Measurements from ENCODE around the gene MAGEA4. TPM values are rescaled to one million over a fixed set of nuclear protein-coding genes. Genes with fewer than 3 reads are reported as not detected.

MAGEA4 gene
- total RNA-seq, 6 experiments from 2014 or later = not detected

GRCh38 chrX:151889421-151889820 is 23.3 kb upstream of the MAGEA4 start:
- Histone ChIP-seq H3K27me3 (no peaks in the 10 kb centered on the region), H3K27ac (no peak overlapping the region), H3K36me3 (no peaks in the 10 kb centered on the region), H3K4me3 (no peak overlapping the region), H3K4me1 (no peaks in the 10 kb centered on the region), H3K9me3 (no peaks in the 10 kb centered on the region)
- DNase-seq (no peak), ATAC-seq (no peak)
- no CpG with 5 or more reads among the region's 2 CpGs for WGBS (ENCODE audit: insufficient coverage, low coverage, low lambda C conversion rate, missing lambda C conversion rate)
- no peak for TF ChIP-seq POLR2A (IDR thresholded peaks at IDR 0.05)
- TF ChIP-seq CTCF (IDR thresholded peaks at IDR 0.05) = no peak
- intact Hi-C loops (cut with DNase I) = no loop called here

GRCh38 chrX:151896734-151897474 is 15.8 kb upstream of the MAGEA4 start:
- intact Hi-C loops (cut with DNase I) = no loop called here
- WGBS (ENCODE audit: insufficient coverage, low coverage, low lambda C conversion rate, missing lambda C conversion rate) = 39% methylated on average over 5 of the region's 5 CpGs
- TF ChIP-seq POLR2A (IDR thresholded peaks at IDR 0.05) (no peak), CTCF (IDR thresholded peaks at IDR 0.05) (no peak)
- Histone ChIP-seq H3K36me3 (no peaks in the 10 kb centered on the region), H3K27me3 (no peaks in the 10 kb centered on the region), H3K9me3 (no peaks in the 10 kb centered on the region), H3K4me1 (no peaks in the 10 kb centered on the region), H3K27ac (no peak overlapping the region), H3K4me3 (no peak overlapping the region)
- ATAC-seq (no peak), DNase-seq (no peak)

- Histone ChIP-seq H3K36me3 (no peaks in the 10 kb centered on the region), H3K4me1 (no peaks in the 10 kb centered on the region), H3K27ac (no peak overlapping the region), H3K9me3 (no peaks in the 10 kb centered on the region), H3K4me3 (no peak overlapping the region), H3K27me3 (no peaks in the 10 kb centered on the region)
- intact Hi-C loops (cut with DNase I) = no loop called here
- DNase-seq = no peak
- WGBS (ENCODE audit: insufficient coverage, low coverage, low lambda C conversion rate, missing lambda C conversion rate) = 79% methylated on average over 2 of the region's 2 CpGs
- TF ChIP-seq POLR2A (IDR thresholded peaks at IDR 0.05) (no peak), CTCF (IDR thresholded peaks at IDR 0.05) (no peak)
- no peak for ATAC-seq
Measured at GRCh38 chrX:151899622-151900021, 13.1 kb upstream of the MAGEA4 start.

GRCh38 chrX:151901826-151902225 is 10.9 kb upstream of the MAGEA4 start:
- H3K9me3 ChIP-seq = no peaks in the 10 kb centered on the region
- H3K27ac ChIP-seq = no peak overlapping the region
- WGBS (ENCODE audit: insufficient coverage, low coverage, low lambda C conversion rate, missing lambda C conversion rate) = 50% methylated on average over 1 of the region's 1 CpG
- no peak for DNase-seq
- intact Hi-C loops (cut with DNase I) = no loop called here
- H3K27me3 ChIP-seq = no peaks in the 10 kb centered on the region
- no peaks in the 10 kb centered on the region for H3K4me1 ChIP-seq
- no peaks in the 10 kb centered on the region for H3K36me3 ChIP-seq
- TF ChIP-seq POLR2A (IDR thresholded peaks at IDR 0.05) = no peak
- no peak overlapping the region for H3K4me3 ChIP-seq
- no peak for ATAC-seq

- DNase-seq = no peak
- Histone ChIP-seq H3K9me3 (no peaks in the 10 kb centered on the region), H3K36me3 (no peaks in the 10 kb centered on the region), H3K4me1 (no peaks in the 10 kb centered on the region), H3K27me3 (no peaks in the 10 kb centered on the region), H3K4me3 (no peak overlapping the region), H3K27ac (no peak overlapping the region)
- 52% methylated on average over 4 of the region's 6 CpGs for WGBS (ENCODE audit: insufficient coverage, low coverage, low lambda C conversion rate, missing lambda C conversion rate)
- peak; percentile 54 to 89 (median 76) for ATAC-seq
- no peak for TF ChIP-seq CTCF (IDR thresholded peaks at IDR 0.05)
- intact Hi-C loops (cut with DNase I) = no loop called here
Measured at GRCh38 chrX:151902813-151903591, 9.7 kb upstream of the MAGEA4 start.
